ENCODE data around the gene SIX5. TPM values are rescaled to one million over a fixed set of nuclear protein-coding genes. Genes with fewer than 3 reads are reported as not detected.
A peak's percentile ranks its signal among the peaks of the same experiment; 100 is the strongest.
"Not testable (repeated sequence)": the region's sequence is repeated elsewhere in the genome, so short reads cannot be mapped to it uniquely, and the experiment has no call there.

The SIX5 gene
- total RNA-seq, 1 donor from 2014 or later: 2.1 TPM

DNA sequence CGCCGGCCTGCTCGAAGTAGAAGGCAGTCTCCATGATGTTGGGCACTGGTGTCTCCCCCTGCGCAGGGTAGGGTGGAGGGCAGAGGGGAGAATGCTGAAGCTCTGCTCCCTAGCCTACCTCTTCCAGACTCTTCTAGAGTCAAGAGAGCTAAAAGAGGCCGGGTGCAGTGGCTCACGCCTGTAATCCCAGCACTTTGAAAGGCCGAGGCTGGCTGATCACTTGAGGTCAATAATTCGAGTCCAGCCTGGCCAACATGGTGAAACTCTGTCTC lies 35.8 kb upstream of the SIX5 start:
- TF ChIP-seq, protein P1, sequence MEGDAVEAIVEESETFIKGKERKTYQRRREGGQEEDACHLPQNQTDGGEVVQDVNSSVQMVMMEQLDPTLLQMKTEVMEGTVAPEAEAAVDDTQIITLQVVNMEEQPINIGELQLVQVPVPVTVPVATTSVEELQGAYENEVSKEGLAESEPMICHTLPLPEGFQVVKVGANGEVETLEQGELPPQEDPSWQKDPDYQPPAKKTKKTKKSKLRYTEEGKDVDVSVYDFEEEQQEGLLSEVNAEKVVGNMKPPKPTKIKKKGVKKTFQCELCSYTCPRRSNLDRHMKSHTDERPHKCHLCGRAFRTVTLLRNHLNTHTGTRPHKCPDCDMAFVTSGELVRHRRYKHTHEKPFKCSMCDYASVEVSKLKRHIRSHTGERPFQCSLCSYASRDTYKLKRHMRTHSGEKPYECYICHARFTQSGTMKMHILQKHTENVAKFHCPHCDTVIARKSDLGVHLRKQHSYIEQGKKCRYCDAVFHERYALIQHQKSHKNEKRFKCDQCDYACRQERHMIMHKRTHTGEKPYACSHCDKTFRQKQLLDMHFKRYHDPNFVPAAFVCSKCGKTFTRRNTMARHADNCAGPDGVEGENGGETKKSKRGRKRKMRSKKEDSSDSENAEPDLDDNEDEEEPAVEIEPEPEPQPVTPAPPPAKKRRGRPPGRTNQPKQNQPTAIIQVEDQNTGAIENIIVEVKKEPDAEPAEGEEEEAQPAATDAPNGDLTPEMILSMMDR (IDR thresholded peaks at IDR 0.05; ENCODE audit: insufficient read depth, low read length, severe bottlenecking): no peak
- H3K4me3 ChIP-seq (ENCODE audit: low read depth, low read length): no peak overlapping the region

DNA sequence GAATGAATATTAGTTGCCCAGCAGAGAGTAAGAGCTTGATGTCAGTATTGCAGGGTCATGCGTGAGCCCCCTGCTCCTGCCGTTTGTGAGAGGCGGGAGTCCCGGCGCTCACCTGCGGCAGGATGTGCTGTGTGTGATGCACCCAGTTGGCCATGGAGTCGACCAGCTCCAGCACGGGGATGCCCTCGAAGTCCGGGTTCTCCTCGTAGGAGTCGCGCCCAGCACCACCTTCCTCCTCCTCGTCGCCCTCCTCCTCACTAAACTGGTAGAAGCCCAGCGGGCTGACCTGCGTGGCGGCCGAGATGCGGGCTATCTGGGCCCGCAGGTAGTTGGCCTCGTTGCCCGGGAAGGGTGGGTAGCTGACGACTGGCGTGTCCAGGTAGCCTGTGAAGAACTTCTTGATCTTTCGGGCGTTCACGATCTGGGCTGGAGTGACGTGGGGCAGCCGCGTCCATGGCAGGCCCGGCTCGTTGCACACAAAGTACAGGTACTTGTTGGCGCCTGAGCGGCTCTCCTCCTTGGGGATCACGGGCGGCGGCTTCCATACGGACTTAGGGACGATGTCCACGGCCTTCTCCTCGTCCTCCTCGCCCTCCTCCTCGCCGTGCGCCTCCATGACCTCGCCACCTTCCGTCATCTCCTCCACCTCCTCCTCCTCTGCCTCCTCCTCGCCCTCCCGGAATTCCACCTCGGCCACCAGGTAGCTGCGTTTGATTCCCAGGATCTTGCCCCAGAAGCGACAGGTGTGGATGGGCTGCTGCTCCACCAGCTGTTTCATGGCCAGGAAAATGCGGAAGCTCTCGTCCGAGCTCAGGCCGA lies 35.3 kb upstream of the SIX5 start:
- Histone ChIP-seq H3K36me3 (ENCODE audit: control insufficient read depth, insufficient read depth, low read length) (no peaks in the 10 kb centered on the region), H3K4me3 (ENCODE audit: low read depth, low read length) (no peak overlapping the region), H3K27me3 (ENCODE audit: control insufficient read depth, insufficient read depth, low read length) (no peaks in the 10 kb centered on the region)
- TF ChIP-seq, protein P1 (IDR thresholded peaks at IDR 0.05; ENCODE audit: insufficient read depth, low read length, severe bottlenecking): no peak
- FAIRE-seq (no peak), DNase-seq (ENCODE audit: low read depth) (no peak)

More for the DNA sequence above, 35.8 kb upstream of the SIX5 start:
- Histone ChIP-seq H3K36me3 (ENCODE audit: control insufficient read depth, insufficient read depth, low read length) (no peaks in the 10 kb centered on the region), H3K27me3 (ENCODE audit: control insufficient read depth, insufficient read depth, low read length) (no peaks in the 10 kb centered on the region)
- no peak for FAIRE-seq
- DNase-seq (ENCODE audit: low read depth): no peak

DNA sequence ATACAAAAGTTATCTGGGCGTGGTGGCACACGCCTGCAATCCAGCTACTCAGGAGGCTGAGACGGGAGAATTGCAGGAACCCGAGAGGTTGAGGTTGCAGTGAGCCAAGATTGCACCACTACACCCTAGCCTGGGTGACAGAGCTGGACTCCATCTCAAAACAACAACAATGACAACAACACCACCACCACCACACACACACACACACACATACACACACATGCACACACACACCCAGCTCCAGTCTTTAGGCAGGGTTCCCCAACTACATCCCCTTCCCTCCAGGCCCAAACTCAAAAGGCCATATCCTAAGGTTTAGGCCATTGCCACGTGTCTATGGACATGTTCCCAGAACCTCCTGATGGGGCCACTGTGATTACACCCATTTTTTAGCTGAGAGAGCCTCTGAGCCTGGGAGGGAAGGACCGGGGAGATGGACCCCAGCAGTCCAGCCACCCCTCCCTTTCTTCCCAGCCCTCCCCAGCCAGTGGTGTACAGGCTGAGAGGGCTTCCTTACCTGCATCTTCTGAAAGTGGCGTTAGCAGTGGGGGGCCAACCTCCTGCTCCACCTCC lies 32.6 kb upstream of the SIX5 start:
- Histone ChIP-seq H3K36me3 (ENCODE audit: control insufficient read depth, insufficient read depth, low read length) (no peaks in the 10 kb centered on the region), H3K27me3 (ENCODE audit: control insufficient read depth, insufficient read depth, low read length) (no peaks in the 10 kb centered on the region), H3K4me3 (ENCODE audit: low read depth, low read length) (no peak overlapping the region)
- no peak for DNase-seq (ENCODE audit: low read depth)
- FAIRE-seq: peak; percentile 87
- TF ChIP-seq, protein P1 (IDR thresholded peaks at IDR 0.05; ENCODE audit: insufficient read depth, low read length, severe bottlenecking): no peak

DNA sequence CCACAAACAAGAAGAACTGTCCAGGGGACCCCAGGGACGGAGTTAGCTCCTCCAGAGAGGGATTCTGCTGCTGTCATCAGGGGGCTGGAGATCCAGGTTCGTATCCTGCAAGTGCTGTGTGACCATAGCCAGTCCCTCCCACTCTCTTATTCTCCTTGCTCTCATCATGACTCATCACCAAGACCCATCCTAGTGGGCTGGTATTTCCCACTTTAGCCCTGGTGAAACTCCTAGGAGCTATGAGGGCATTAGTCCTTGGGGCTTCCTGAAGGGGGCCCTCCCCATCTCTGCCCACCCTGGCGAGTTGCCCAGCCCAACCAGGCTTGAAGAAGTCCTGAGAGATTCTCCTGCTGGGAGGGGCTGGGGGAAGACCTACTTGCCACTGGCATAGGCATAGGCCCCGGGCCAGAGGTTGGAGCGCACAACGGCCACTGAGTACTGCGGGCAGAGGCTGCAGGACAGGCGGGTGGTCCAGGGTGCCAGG lies 31.1 kb upstream of the SIX5 start:
- H3K4me3 ChIP-seq (ENCODE audit: low read depth, low read length): no peak overlapping the region
- FAIRE-seq (peak; percentile 55), DNase-seq (ENCODE audit: low read depth) (peak; percentile 42)
- H3K27me3 ChIP-seq (ENCODE audit: control insufficient read depth, insufficient read depth, low read length): no peaks in the 10 kb centered on the region
- no peaks in the 10 kb centered on the region for H3K36me3 ChIP-seq (ENCODE audit: control insufficient read depth, insufficient read depth, low read length)
- TF ChIP-seq, protein P1 (IDR thresholded peaks at IDR 0.05; ENCODE audit: insufficient read depth, low read length, severe bottlenecking): no peak

DNA sequence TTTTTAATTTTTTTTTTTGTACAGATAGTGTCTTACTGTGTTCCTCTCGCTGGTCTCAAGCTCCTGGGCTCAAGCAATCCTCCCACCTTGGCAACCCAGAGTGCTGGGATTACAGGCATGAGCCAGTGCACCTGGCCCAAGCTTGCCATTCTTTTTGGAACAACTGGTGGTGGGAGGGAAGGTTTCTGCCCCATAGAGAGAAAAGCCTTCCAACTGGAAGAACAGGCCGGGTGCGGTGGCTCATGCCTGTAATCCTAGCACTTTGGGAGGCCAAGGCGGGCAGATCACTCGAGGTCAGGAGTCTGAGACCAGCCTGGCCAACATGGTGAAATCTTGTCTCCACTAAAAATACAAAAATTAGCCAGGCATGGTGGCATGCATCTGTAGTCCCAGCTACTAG lies 30.5 kb upstream of the SIX5 start:
- not testable (repeated sequence) for H3K27me3 ChIP-seq (ENCODE audit: control insufficient read depth, insufficient read depth, low read length); DNase-seq (ENCODE audit: low read depth); FAIRE-seq; H3K36me3 ChIP-seq (ENCODE audit: control insufficient read depth, insufficient read depth, low read length); H3K4me3 ChIP-seq (ENCODE audit: low read depth, low read length)

DNA sequence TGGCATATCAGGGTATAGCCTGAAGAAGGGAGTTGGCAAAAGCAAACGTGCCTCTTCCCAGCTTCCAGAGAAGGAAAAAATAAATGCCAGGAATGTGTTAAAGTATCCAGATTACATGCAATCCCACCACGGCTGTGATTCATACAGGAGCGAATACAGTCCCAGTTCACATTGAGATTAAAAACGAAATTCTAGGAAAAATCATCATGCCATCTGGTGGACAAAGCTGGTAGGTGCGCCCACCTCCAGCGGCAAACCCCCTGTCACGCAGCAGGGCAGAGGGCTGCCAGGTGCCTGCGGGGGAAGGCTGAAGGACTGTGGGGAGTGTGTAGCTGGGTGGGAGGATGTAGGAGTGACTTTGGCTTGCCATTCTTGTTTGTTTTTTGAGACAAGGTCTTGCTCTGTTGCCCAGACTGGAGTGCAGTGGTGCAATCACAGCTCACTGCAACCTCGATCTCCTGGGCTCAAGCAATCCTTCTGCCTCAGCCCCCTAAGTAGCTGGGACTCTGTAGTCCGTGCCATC lies 30.0 kb upstream of the SIX5 start:
- H3K36me3 ChIP-seq (ENCODE audit: control insufficient read depth, insufficient read depth, low read length): no peaks in the 10 kb centered on the region
- no peak overlapping the region for H3K4me3 ChIP-seq (ENCODE audit: low read depth, low read length)
- no peaks in the 10 kb centered on the region for H3K27me3 ChIP-seq (ENCODE audit: control insufficient read depth, insufficient read depth, low read length)
- TF ChIP-seq, protein P1 (IDR thresholded peaks at IDR 0.05; ENCODE audit: insufficient read depth, low read length, severe bottlenecking): peak; percentile 70
- DNase-seq (ENCODE audit: low read depth): peak; percentile 50
- peak; percentile 73 for FAIRE-seq

All from bronchial epithelial cell (primary cell).